K562 (cell line): ENCODE measurements around the gene IL10. TPM values are rescaled to one million over a fixed set of nuclear protein-coding genes. Genes with fewer than 3 reads are reported as not detected.

Experiments used
- ARHGAP35 ChIP-seq: fragments of 450-650 bp; IDR thresholded peaks from 2 replicates; pipeline ENCODE4 v1.6.1; 2018; ENCODE audit not compliant: partially characterized antibody
- CHD2 ChIP-seq: IDR thresholded peaks from 2 replicates; pipeline ENCODE4 v1.6.1; 2011; ENCODE audit warnings: low read depth, low read length
- DACH1 ChIP-seq: fragments of 450-650 bp; IDR thresholded peaks from 2 replicates; pipeline ENCODE4 v1.6.1; 2018; ENCODE audit not compliant: partially characterized antibody
- GATAD2B ChIP-seq: fragments of 450-650 bp; IDR thresholded peaks from 2 replicates; pipeline ENCODE4 v1.6.1; 2017; ENCODE audit warnings: mild to moderate bottlenecking, borderline replicate concordance
- HDAC3 ChIP-seq: fragments of 450-650 bp; IDR thresholded peaks from 2 replicates; pipeline ENCODE4 v1.6.1; 2018; ENCODE audit warnings: borderline replicate concordance, mild to moderate bottlenecking, moderate library complexity; ENCODE audit not compliant: partially characterized antibody
- KLF6 ChIP-seq: fragments of 250-450 bp; sonication (Bioruptor Pico); IDR thresholded peaks from 2 replicates; pipeline ENCODE4 v1.4.0; 2020; ENCODE audit warnings: mild to moderate bottlenecking, moderate library complexity, borderline replicate concordance
- NFE2 ChIP-seq: IDR thresholded peaks from 2 replicates; pipeline ENCODE4 v1.6.1; 2014; ENCODE audit warnings: antibody characterized with exemption, low read depth
- NFRKB ChIP-seq: fragments of 450-650 bp; IDR thresholded peaks from 2 replicates; pipeline ENCODE4 v1.6.1; 2016; ENCODE audit warnings: low read depth
- PCBP1 ChIP-seq: fragments of 200-400 bp; formaldehyde crosslinking; IDR thresholded peaks from 2 replicates; pipeline ENCODE4 v1.6.1; 2018; ENCODE audit warnings: mild to moderate bottlenecking, low read depth, low read length; ENCODE audit not compliant: poor library complexity, severe bottlenecking
- PHB ChIP-seq: fragments of 250-450 bp; sonication (Bioruptor Pico); IDR thresholded peaks from 2 replicates; pipeline ENCODE4 v1.5.0; 2021
- POLR2AphosphoS2 ChIP-seq: IDR thresholded peaks from 2 replicates; pipeline ENCODE4 v1.6.1; 2012; ENCODE audit warnings: low read length, improper control_type of control experiment
- PRMT5 ChIP-seq: sonication (generic); formaldehyde crosslinking; IDR thresholded peaks from 2 replicates; pipeline ENCODE4 v1.5.0; 2020; ENCODE audit warnings: missing genetic modification reagents
- RNF219 ChIP-seq: fragments of 250-450 bp; sonication (Bioruptor Pico); IDR thresholded peaks from 2 replicates; pipeline ENCODE4 v1.5.0; 2022; ENCODE audit warnings: mild to moderate bottlenecking
- SLC30A9 ChIP-seq: fragments of 250-450 bp; sonication (Bioruptor Pico); IDR thresholded peaks from 2 replicates; pipeline ENCODE4 v1.8.0; 2022; ENCODE audit warnings: mild to moderate bottlenecking, moderate library complexity
- SNAPC5 ChIP-seq: fragments of 250-450 bp; sonication (Bioruptor Pico); IDR thresholded peaks from 2 replicates; pipeline ENCODE4 v1.8.0; 2021; ENCODE audit warnings: moderate library complexity, mild to moderate bottlenecking, inconsistent platforms
- TSC22D4 ChIP-seq: fragments of 450-650 bp; IDR thresholded peaks from 2 replicates; pipeline ENCODE4 v1.6.1; 2016; ENCODE audit warnings: missing genetic modification characterization, missing biosample characterization, control low read depth
- ZBTB7A ChIP-seq: IDR thresholded peaks from 2 replicates; pipeline ENCODE4 v1.6.1; 2011; ENCODE audit warnings: low read depth, mild to moderate bottlenecking, low read length, moderate library complexity, borderline replicate concordance; ENCODE audit not compliant: control insufficient read depth
- ZC3H11A ChIP-seq: IDR thresholded peaks from 2 replicates; pipeline ENCODE4 v1.6.1; 2012; ENCODE audit warnings: low read depth, low read length, improper control_type of control experiment
- ZNF121 ChIP-seq: sonication (generic); formaldehyde crosslinking; conservative IDR thresholded peaks from 2 replicates; pipeline ENCODE4 v1.8.0; 2022; ENCODE audit warnings: missing genetic modification reagents
- ZNF408 ChIP-seq: fragments of 250-450 bp; sonication (Bioruptor Pico); IDR thresholded peaks from 2 replicates; pipeline ENCODE4 v1.4.0; 2020; ENCODE audit warnings: low read depth, mild to moderate bottlenecking, moderate library complexity
- ZNF696 ChIP-seq: fragments of 250-450 bp; sonication (Bioruptor Pico); conservative IDR thresholded peaks from 2 replicates; pipeline ENCODE4 v1.4.0; 2020; ENCODE audit warnings: mild to moderate bottlenecking, moderate library complexity
- polyA plus RNA-seq, 8 experiments: library from polyadenylated mRNA; depleted of rRNA in 4 of 8; stranded (reverse) in 5 of 8; unstranded in 3 of 8; fragments of >200 nt; fragmentation: Nextera tagmentation in 2 of 8; fragmentation: Illumina TruSeq in 1 of 8; extraction: Ambion mirVana in 2 of 8; extraction: Trizol in 1 of 8; gene quantifications; 2 replicates each; pipeline versions ENCODE4 v1.2.1 to v1.2.3, GENCODE V29; 2011 to 2014; ENCODE audit warnings: inconsistent platforms in 1 of 8, missing spikeins in 1 of 8
- total RNA-seq, 7 experiments: library from RNA; depleted of rRNA in 6 of 7; stranded (reverse); fragments of >200 nt in 6 of 7; fragmentation: Illumina TruSeq in 2 of 7; extraction: Trizol in 2 of 7; gene quantifications; 2 replicates each; pipeline versions ENCODE4 v1.2.1 to v1.2.3, GENCODE V29; 2011 to 2021; ENCODE audit warnings: low replicate concordance in 1 of 7
- TF ChIP-seq, protein P1 (sequence below): fragments of 450-650 bp; formaldehyde crosslinking; IDR thresholded peaks from 2 replicates; pipeline ENCODE4 v1.4.0; 2020; ENCODE audit warnings: mild to moderate bottlenecking, mixed read lengths

IL10 gene
- total and polyA plus RNA-seq, 9 of the 15 experiments (the other 6 are each of a cell fraction or from before 2014, with no cell fraction given) = 0.29 TPM; not detected in 8

- TF ChIP-seq ZBTB7A (no peak), GATAD2B (peak; percentile 30; the same call in 1 of the 2 replicates), SLC30A9 (no peak), KLF6 (CRISPR knock-in tag) (no peak), PRMT5 (no peak), PCBP1 (no peak), DACH1 (no peak), POLR2AphosphoS2 (no peak), ARHGAP35 (no peak), SNAPC5 (CRISPR knock-in tag) (no peak), ZC3H11A (no peak), NFRKB (peak; percentile 79; the same call in 1 of the 2 replicates), ZNF121 (CRISPR knock-in tag) (no peak), TSC22D4 (tag) (no peak), PHB (no peak), CHD2 (no peak), RNF219 (CRISPR knock-in tag) (no peak), ZNF696 (CRISPR knock-in tag) (no peak), HDAC3 (no peak), ZNF408 (no peak), NFE2 (0 out of 2 replicates have a peak, but pooled peaks have one; percentile 3)
- TF ChIP-seq, protein P1, sequence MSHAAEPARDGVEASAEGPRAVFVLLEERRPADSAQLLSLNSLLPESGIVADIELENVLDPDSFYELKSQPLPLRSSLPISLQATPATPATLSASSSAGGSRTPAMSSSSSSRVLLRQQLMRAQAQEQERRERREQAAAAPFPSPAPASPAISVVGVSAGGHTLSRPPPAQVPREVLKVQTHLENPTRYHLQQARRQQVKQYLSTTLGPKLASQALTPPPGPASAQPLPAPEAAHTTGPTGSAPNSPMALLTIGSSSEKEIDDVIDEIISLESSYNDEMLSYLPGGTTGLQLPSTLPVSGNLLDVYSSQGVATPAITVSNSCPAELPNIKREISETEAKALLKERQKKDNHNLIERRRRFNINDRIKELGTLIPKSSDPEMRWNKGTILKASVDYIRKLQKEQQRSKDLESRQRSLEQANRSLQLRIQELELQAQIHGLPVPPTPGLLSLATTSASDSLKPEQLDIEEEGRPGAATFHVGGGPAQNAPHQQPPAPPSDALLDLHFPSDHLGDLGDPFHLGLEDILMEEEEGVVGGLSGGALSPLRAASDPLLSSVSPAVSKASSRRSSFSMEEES (CRISPR knock-in tag) = no peak
These were observed 44.3 kb upstream of the IL10 start (continued) for GRCh38 chr1:206816390-206817287.
